GM23248 (cell line): Measurements from ENCODE around the gene COL18A1. TPM values are rescaled to one million over a fixed set of nuclear protein-coding genes. Genes with fewer than 3 reads are reported as not detected.

ENCODE experiments used
- DNase-seq: peaks from one replicate; pipeline ENCODE4 v3.0.0-alpha.2; 2015
- H2AFZ ChIP-seq: fragments of 200-600 bp; sonication (generic); 2 replicates; pipeline ENCODE4 v1.6.1; 2016; ENCODE audit warnings: antibody characterized with exemption
- H3F3A ChIP-seq: fragments of 200-600 bp; sonication (generic); 2 replicates; pipeline ENCODE4 v1.6.1; 2016; ENCODE audit warnings: mild to moderate bottlenecking, antibody characterized with exemption, mixed run types; ENCODE audit not compliant: insufficient read depth
- H3K27ac ChIP-seq: fragments of 200-600 bp; sonication (generic); 2 replicates; pipeline ENCODE4 v1.5.1; 2016; ENCODE audit warnings: mild to moderate bottlenecking
- H3K27me3 ChIP-seq: fragments of 200-600 bp; sonication (generic); replicated peaks from 2 replicates; pipeline ENCODE4 v1.6.1; 2016; ENCODE audit warnings: mild to moderate bottlenecking; ENCODE audit not compliant: insufficient read depth
- H3K36me3 ChIP-seq: fragments of 200-600 bp; sonication (generic); 2 replicates; pipeline ENCODE4 v1.6.1; 2016; ENCODE audit warnings: low read depth, mild to moderate bottlenecking
- H3K4me1 ChIP-seq: fragments of 200-600 bp; sonication (generic); 2 replicates; pipeline ENCODE4 v1.6.1; 2016; ENCODE audit warnings: mild to moderate bottlenecking; ENCODE audit not compliant: insufficient read depth
- H3K4me2 ChIP-seq: fragments of 200-600 bp; sonication (generic); one replicate; pipeline ENCODE4 v1.6.1; 2016; ENCODE audit warnings: mild to moderate bottlenecking; ENCODE audit not compliant: unreplicated experiment
- H3K4me3 ChIP-seq: fragments of 200-600 bp; sonication (generic); 2 replicates; pipeline ENCODE4 v1.5.1; 2016; ENCODE audit warnings: mild to moderate bottlenecking
- H3K79me2 ChIP-seq: fragments of 200-600 bp; sonication (generic); 2 replicates; pipeline ENCODE4 v1.6.1; 2016; ENCODE audit warnings: mild to moderate bottlenecking; ENCODE audit not compliant: insufficient read depth
- H3K9ac ChIP-seq: fragments of 200-600 bp; sonication (generic); 2 replicates; pipeline ENCODE4 v1.6.1; 2016; ENCODE audit warnings: mild to moderate bottlenecking
- H3K9me2 ChIP-seq: fragments of 200-600 bp; sonication (generic); 2 replicates; pipeline ENCODE4 v1.6.1; 2016; ENCODE audit warnings: mixed run types, mild to moderate bottlenecking, moderate library complexity; ENCODE audit not compliant: insufficient read depth
- H3K9me3 ChIP-seq: fragments of 200-600 bp; sonication (generic); one replicate; pipeline ENCODE4 v1.6.1; 2017; ENCODE audit warnings: low read depth
- H4K20me1 ChIP-seq: fragments of 200-600 bp; sonication (generic); 2 replicates; pipeline ENCODE4 v1.6.0; 2016; ENCODE audit not compliant: insufficient read depth
- EZH2 ChIP-seq: fragments of 200-600 bp; sonication (generic); IDR thresholded peaks from 2 replicates; pipeline ENCODE4 v1.6.1; 2018; ENCODE audit warnings: antibody characterized with exemption, mild to moderate bottlenecking; ENCODE audit not compliant: insufficient read depth, poor library complexity, severe bottlenecking
- EZH2phosphoT487 ChIP-seq: fragments of 200-600 bp; sonication (generic); IDR thresholded peaks from 2 replicates; pipeline ENCODE4 v1.6.1; 2018; ENCODE audit warnings: antibody characterized with exemption, moderate library complexity, mild to moderate bottlenecking, low read depth; ENCODE audit not compliant: insufficient read depth
- WGBS, 2 experiments: methylation state at CpG; one replicate each; pipeline ENCODE4 v1.1.6; 2015 to 2017; ENCODE audit warnings: low lambda C conversion rate in 2 of 2, low coverage in 1 of 2; ENCODE audit errors: missing lambda C conversion rate in 2 of 2; 5-methylcytosine and 5-hydroxymethylcytosine counted together
- in situ Hi-C: fragments of 300-500 bp; cut with MboI; formaldehyde crosslinking; loops from 2 replicates; pipeline ENCODE4 v1.15.0; 2020
- polyA plus RNA-seq: library from polyadenylated mRNA; unstranded; fragments of >200 nt; fragmentation: Nextera tagmentation; extraction: Ambion mirVana; gene quantifications from 2 replicates; pipeline ENCODE4 v1.2.1, GENCODE V29; 2016
- total RNA-seq: library from RNA; depleted of rRNA; stranded (reverse); fragments of >200 nt; shearing (Covaris generic); gene quantifications from 2 replicates; pipeline ENCODE4 v1.2.3, GENCODE V29; 2014

Gene COL18A1
- total and polyA plus RNA-seq, 2 experiments from 2014 or later, result 1.7 to 30.5 TPM

DNA sequence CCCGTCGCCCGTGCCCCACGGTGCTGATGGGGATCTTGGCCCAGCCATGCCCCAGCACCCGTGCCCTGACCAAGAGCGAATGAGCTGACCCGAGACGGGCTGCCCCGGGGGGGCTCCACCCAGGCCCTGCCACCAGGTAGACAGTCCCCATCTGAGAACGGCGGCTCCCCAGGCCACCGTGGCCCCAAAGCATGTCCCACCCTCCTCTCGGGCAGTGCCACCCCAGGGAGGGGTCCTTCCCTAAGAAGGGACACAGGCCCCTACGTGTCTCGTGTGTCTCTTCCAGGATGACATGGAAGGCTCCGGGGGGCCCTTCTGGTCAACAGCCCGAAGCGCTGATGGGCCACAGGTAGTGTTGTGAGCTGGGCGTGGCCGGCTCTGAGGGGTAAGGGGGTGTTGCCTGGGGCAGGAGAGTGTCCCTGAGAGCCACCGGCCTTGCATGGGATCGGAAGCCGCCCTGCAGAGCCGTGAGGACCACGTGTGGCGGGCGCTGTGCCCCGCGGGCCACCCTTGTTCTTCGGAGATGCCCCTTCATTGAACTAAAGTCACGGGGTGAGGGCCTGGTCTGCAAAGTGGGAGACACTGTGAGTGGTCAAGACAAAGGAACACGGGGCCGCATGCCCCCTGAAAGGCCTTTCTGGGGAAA, 82.3 kb downstream of the COL18A1 start:
- Histone ChIP-seq H3K4me2 (no peak overlapping the region), H3K36me3 (no peaks in the 10 kb centered on the region), H3K27me3 (no peaks in the 10 kb centered on the region), H3K4me1 (no peaks in the 10 kb centered on the region), H3K9me3 (no peaks in the 10 kb centered on the region), H4K20me1 (no peaks in the 10 kb centered on the region), H3K9ac (no peak overlapping the region), H3K79me2 (no peaks in the 10 kb centered on the region), H3K4me3 (no peak overlapping the region), H2AFZ (no peak overlapping the region), H3K9me2 (no peaks in the 10 kb centered on the region), H3K27ac (no peak overlapping the region), H3F3A (no peaks in the 10 kb centered on the region)
- 88% methylated on average over 29 to 33 of the region's 33 CpGs for WGBS, 2 experiments
- in situ Hi-C loops, result no loop called here
- DNase-seq, result no peak
- TF ChIP-seq EZH2phosphoT487 (no peak), EZH2 (no peak)

- Histone ChIP-seq H3K36me3 (no peaks in the 10 kb centered on the region), H3K79me2 (no peaks in the 10 kb centered on the region), H3K9ac (no peak overlapping the region), H3K4me1 (no peaks in the 10 kb centered on the region), H4K20me1 (no peaks in the 10 kb centered on the region), H3K27me3 (no peaks in the 10 kb centered on the region), H3K9me2 (no peaks in the 10 kb centered on the region), H3K4me3 (no peak overlapping the region), H3K27ac (no peak overlapping the region), H3K9me3 (no peaks in the 10 kb centered on the region), H3F3A (no peaks in the 10 kb centered on the region), H3K4me2 (no peak overlapping the region), H2AFZ (no peak overlapping the region)
- in situ Hi-C loops, result no loop called here
- no peak for DNase-seq
- 80 to 82% methylated on average over 18 of the region's 18 CpGs for WGBS, 2 experiments
- TF ChIP-seq EZH2phosphoT487 (no peak), EZH2 (no peak)
These were observed 83.1 kb downstream of the COL18A1 start for GRCh38 chr21:45487891-45488600.

DNA sequence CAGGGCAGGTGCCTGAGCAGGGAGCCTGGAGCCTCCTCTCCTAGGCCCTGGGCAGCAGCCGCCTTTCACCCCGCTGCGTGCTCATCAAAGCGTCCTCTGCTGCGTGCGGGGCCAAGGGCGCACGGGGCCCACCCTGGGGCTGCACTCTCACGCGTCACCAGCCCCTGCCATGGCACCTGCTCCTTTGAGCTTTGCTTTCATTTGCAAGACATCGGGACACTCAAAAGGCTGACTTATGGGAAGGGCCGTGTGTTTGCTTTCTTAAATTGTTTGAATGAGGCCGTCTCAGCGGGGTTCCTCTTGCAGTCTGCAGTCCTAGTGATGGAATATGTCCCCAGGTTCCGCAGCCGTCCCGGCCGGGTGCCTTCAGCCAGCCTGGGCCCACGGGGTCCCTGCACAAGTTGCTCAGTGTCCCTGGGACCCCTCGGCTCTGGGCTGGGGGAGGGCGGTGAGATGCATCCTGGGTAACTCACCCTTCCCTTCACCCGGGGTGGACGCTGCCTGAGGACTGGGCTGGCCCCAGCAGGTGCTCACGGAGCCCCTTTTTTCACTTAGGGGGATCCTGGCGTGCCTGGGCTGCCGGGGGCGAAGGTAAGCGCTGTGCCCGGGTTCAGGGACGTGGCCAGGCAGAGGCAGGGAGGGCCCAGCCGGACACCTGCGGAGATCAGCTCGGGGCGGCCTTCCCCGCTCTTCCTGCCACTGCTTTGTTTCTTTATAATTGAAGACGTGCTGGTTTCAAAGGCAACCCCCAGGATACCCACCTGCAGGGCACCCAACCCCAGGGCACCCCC, 84.2 kb downstream of the COL18A1 start:
- Histone ChIP-seq H3K9ac (no peak overlapping the region), H3K4me2 (no peak overlapping the region), H3K9me3 (no peaks in the 10 kb centered on the region), H3K27me3 (no peaks in the 10 kb centered on the region), H3K4me1 (no peaks in the 10 kb centered on the region), H4K20me1 (no peaks in the 10 kb centered on the region), H3K9me2 (no peaks in the 10 kb centered on the region), H3F3A (no peaks in the 10 kb centered on the region), H2AFZ (no peak overlapping the region), H3K79me2 (no peaks in the 10 kb centered on the region), H3K27ac (no peak overlapping the region), H3K4me3 (no peak overlapping the region), H3K36me3 (no peaks in the 10 kb centered on the region)
- DNase-seq, result no peak
- no peak for TF ChIP-seq EZH2
- TF ChIP-seq EZH2phosphoT487, result no peak
- WGBS, 2 experiments, result 86 to 88% methylated on average over 35 to 36 of the region's 36 CpGs
- in situ Hi-C loops, result no loop called here

GRCh38 chr21:45489722-45489982, 84.7 kb downstream of the COL18A1 start:
- H3K4me2 ChIP-seq, result no peak overlapping the region
- in situ Hi-C loops, result no loop called here
- 68% methylated on average over 9 of the region's 9 CpGs; no CpG with 5 or more reads in 1 of the 2 experiments for WGBS, 2 experiments
- H3K27me3 ChIP-seq, result no peaks in the 10 kb centered on the region
- DNase-seq, result no peak
- no peaks in the 10 kb centered on the region for H3K9me3 ChIP-seq
- H4K20me1 ChIP-seq, result no peaks in the 10 kb centered on the region
- H3K4me3 ChIP-seq, result no peak overlapping the region
- H3K9me2 ChIP-seq, result no peaks in the 10 kb centered on the region
- H3K9ac ChIP-seq, result no peak overlapping the region
- H3K4me1 ChIP-seq, result no peaks in the 10 kb centered on the region
- H3K79me2 ChIP-seq, result no peaks in the 10 kb centered on the region
- H2AFZ ChIP-seq, result no peak overlapping the region
- no peaks in the 10 kb centered on the region for H3F3A ChIP-seq
- no peaks in the 10 kb centered on the region for H3K36me3 ChIP-seq
- TF ChIP-seq EZH2phosphoT487 (no peak), EZH2 (no peak)
- H3K27ac ChIP-seq, result no peak overlapping the region
